GM19351 (cell line): ENCODE results near the gene TAF8.
"Not testable (repeated sequence)": the region's sequence is repeated elsewhere in the genome, so short reads cannot be mapped to it uniquely, and the experiment has no call there.

Source experiments
- ATAC-seq: cut with Tn5 transposase; IDR thresholded peaks from one replicate; pipeline ENCODE4 v1.9.1; 2021; ENCODE audit warnings: mild to moderate bottlenecking, moderate library complexity; ENCODE audit not compliant: unreplicated experiment

TAF8 gene

DNA sequence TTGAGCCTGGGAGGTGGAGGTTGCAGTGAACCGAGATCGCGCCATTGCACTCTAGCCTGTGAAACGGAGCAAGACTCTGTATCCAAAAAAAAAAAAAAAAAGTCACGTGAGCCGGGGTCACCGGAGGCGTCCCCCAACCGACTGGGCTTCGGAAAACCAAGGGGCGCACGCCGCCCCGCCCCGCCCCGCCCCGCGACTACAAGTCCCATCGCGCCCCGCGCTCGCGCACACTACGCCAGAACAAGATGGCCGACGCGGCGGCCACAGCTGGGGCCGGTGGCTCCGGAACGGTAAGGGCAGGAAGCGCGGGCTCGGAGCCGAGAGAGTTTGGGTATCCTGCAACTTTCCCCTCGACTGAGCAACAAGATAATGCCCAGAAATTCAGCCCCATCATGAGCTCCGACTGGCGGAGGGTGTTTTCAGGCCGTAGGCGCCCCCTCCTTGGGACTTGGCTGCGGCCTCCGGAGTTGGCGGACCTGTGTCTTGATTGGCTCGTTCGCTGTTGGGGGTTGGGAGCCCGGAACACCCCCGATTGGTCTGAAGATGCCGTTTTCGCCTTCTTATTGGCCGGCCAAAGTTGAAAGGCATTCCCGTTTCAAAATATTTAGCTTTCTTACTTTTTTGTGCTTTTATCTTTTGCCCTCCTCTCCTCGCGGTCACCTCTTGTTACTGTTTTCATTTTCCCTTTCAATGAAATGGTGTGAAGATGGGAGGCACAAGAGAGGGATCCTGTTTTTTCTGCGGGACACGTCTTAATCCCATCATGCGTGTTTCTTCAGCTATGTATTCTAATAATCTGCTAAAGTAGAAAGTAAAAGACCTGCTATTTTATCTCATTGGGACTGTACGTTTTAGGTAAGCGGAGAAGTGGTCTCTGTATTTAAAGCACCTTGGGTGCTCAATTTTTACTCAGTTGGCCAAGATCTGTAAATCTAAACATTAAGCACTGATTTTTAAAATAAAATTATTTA, at the start of gene TAF8:
Gene TAF8 (plus strand): TSS at position 228 of the 971 bp plus-strand sequence. CDS start 18 bp downstream, at position 246.
- ATAC-seq = peak; percentile 77

DNA sequence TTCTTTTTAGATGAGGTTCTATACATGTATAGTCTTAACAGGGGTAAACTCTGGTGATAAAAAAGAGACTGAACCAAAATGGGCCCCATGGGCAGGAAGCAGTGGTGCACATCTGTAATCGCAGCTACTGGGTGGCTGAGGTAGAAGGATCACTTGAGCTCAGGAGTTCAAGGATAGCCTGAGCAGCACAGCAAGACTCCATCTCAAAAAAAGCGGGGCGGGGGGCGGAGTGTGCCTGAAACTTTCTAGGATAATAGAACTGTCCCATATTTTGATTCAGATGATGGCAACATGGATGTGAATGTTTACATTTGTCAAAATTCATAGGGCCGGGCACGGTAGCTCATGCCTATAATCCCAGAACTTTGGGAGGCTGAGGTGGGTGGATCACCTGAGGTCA, 48.8 kb upstream of the TAF8 start:
- ATAC-seq = no peak

- not testable (repeated sequence) for ATAC-seq
Measured at GRCh38 chr6:42003658-42004057, 46.7 kb upstream of the TAF8 start.

DNA sequence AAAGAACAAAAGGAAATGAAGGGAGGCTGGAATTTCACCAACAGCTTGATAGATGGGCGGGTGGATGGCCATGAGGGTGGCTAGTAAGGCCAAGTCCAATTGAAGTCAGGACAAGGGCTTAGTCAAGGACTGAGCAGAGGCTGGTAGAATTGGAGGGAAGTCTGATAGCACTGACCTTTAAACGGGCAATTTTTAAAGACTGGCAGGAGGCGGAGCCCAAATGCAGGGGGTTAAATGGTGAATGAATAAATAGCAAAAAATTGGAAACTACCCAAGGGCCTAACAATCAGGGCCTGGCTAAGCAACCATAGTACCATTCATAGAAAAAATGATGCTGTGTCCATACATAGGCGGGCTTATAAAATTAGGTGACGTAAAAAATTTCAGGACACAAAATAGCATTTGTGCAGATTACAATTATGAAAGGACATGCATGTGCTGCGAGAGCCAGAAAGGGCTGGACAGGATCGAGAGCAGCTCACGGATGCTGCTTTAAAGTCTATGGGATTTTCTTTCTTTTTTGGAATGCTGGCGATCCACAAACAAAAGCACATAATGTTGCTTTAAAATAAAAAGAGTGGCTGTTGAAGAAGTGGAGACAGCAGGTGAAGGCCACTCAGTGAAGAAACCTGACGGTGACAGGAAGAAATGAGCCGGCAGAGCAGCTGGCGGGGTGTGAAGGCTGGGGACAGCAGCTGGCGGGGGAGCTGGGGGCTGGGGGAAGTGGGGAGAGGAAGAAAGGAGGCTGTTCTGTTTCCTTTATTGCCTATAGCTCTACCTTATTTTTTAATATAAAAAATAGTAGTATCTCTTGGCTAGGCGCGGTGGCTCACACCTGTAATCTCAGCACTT, 42.8 kb upstream of the TAF8 start:
- ATAC-seq = no peak

DNA sequence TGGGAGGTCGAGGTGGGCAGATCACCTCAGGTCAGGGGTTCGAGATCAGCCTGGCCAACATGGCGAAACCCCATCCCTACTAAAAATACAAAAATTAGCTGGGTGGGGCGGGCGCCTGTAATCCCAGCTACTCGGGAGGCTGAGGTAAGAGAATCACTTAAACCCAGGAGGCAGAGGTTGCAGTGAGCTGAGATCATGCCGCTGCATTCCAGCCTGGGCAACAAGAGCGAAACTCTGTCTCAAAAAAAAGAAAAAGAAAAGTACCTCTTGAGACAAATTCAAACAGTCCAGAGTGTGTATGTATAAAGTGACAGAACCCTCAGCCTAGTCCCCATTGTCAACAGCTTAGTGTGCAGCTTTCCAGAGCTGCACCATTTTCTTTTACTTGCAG, 42.2 kb upstream of the TAF8 start:
- ATAC-seq = not testable (repeated sequence)

- no peak for ATAC-seq
Measured at GRCh38 chr6:42009844-42010184, 40.5 kb upstream of the TAF8 start.

DNA sequence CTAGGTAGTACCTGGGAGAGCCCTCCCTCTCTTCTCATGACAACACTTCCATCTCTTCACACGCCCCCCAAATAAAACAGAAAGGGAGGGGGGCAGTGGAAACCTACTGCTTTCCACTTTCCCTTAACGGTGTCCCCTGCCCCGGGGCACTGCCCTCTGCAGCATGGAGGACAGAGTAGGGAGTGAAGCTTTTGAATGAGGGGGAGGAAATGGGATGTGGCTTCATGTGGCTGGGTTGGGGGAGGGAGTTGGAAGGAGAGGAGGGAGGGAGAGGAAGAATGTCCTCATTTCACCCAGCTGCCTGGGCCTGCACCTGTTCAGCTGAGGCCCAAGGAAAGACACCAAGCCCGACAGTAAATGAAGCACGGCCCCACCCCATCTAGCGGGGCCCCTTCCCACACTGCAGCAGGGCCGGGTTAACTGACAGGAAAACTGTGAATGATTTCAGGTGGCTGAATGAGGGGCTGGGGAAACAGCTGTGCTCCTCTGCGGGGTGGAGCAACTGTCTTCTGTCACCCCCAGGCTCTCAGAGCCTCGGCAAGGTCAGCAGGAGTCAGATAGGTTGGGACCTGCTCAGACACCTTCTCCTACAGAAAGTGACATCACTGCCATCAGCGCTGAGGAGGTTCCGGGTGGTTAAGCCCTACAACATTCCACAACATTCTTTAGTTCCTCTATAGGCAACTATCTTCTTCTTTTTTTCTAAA, 40.0 kb upstream of the TAF8 start:
- ATAC-seq = no peak

- no peak for ATAC-seq
Measured at GRCh38 chr6:42010909-42011308, 39.4 kb upstream of the TAF8 start.

- ATAC-seq = no peak
Measured at GRCh38 chr6:42012501-42013133, 37.7 kb upstream of the TAF8 start.

DNA sequence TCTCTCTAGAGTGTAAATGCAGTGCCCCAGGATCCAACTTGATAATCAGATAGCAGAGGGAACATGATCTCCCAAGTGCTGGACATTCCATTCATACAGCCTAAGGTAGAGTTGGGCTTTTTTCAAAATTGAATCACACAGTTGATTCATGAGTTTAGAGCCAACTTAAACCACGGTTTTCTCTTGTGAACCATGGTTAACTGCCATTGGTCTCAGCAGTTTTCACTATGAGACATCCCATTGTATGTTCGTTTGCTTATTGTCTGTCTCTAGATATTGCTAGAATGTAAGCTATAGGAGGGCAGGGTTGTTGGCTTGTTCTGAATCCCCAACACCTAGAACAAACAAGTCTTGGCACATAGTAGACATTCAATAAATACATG, 37.2 kb upstream of the TAF8 start:
- no peak for ATAC-seq

GRCh38 chr6:42017021-42017643, 33.2 kb upstream of the TAF8 start:
- no peak for ATAC-seq

- ATAC-seq = no peak
Measured at GRCh38 chr6:42020967-42021366, 29.4 kb upstream of the TAF8 start.

- no peak for ATAC-seq
Measured at GRCh38 chr6:42021847-42022754, 28.2 kb upstream of the TAF8 start.

GRCh38 chr6:42022755-42023384, 27.5 kb upstream of the TAF8 start:
- ATAC-seq = no peak

- ATAC-seq = peak; percentile 81
Measured at GRCh38 chr6:42025066-42025844, 25.1 kb upstream of the TAF8 start.

DNA sequence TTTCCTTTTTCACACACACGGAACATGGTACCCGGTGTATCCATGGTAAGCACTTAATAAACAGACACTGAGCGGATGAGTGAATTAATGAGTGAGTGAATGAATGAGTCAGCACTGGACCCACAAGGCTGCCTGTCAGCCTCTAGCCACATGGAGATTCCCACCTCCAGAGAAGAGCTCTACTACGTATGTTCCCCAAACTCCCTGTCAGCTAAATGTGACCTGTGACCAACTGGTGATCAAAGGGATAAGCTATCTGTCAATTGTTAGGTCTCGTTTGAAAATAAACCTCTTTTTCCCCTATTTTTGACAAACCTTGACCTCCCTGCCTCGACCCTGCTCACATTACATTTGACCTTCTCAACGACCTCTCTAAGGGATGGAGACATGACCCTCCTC, 24.5 kb upstream of the TAF8 start:
- no peak for ATAC-seq

DNA sequence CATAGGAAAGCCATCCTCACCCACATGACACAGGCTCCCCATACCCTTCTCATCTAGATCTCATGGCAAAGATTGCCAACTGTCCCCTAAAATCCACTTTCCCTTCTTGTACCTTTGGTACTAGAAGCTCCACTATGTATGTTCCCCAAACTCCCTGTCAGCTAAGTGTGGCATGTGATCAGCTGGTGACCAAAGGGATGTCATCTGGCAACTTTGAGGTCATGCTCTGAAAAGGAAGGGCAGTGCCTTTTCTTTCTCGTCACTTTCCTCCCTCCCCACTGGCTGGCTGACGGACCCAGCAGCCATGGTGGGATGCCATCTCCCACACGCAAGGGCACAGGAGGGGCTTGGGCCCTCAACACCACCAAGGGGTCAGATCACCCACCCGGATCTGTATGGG, 23.8 kb upstream of the TAF8 start:
- ATAC-seq = no peak
